HL-60 (cell line): ENCODE measurements around the gene AMOT.

Experiments used
- DNase-seq, 2 experiments: peaks; one replicate each; pipeline ENCODE4 v3.0.0-alpha.2; 2010 to 2020; ENCODE audit warnings: low read depth in 1 of 2, low spot score in 1 of 2
- H3K27ac ChIP-seq: fragments of 250-450 bp; sonication (Bioruptor Pico); replicated peaks from 2 replicates; pipeline ENCODE4 v1.5.1; 2020; ENCODE audit warnings: mild to moderate bottlenecking, moderate library complexity
- H3K27me3 ChIP-seq: fragments of 250-450 bp; sonication (Bioruptor Pico); 2 replicates; pipeline ENCODE4 v1.5.1; 2021; ENCODE audit warnings: mild to moderate bottlenecking, moderate library complexity; ENCODE audit not compliant: insufficient read depth, poor library complexity, severe bottlenecking
- H3K4me3 ChIP-seq: replicated peaks from 2 replicates; pipeline ENCODE4 v1.5.1; 2011; ENCODE audit warnings: mild to moderate bottlenecking, control low read depth, low read length; ENCODE audit not compliant: insufficient read depth
- CTCF ChIP-seq: IDR thresholded peaks from one replicate; pipeline ENCODE4 v1.5.1; 2011; ENCODE audit warnings: low read length, control low read depth, inconsistent platforms; ENCODE audit not compliant: insufficient read depth
- GABPA ChIP-seq: IDR thresholded peaks from 2 replicates; pipeline ENCODE4 v1.6.1; 2012; ENCODE audit warnings: low read depth
- POLR2AphosphoS5 ChIP-seq: IDR thresholded peaks from 2 replicates; pipeline ENCODE4 v1.6.1; 2012; ENCODE audit warnings: low read depth
- REST ChIP-seq: IDR thresholded peaks from 2 replicates; pipeline ENCODE4 v1.6.1; 2012; ENCODE audit warnings: low read depth; ENCODE audit not compliant: insufficient replicate concordance
- SPI1 ChIP-seq: IDR thresholded peaks from 2 replicates; pipeline ENCODE4 v1.6.1; 2012; ENCODE audit warnings: low read depth, mild to moderate bottlenecking, borderline replicate concordance

Gene AMOT

GRCh38 chrX:112874614-112875013 lies 34.0 kb upstream of the AMOT start:
- no peaks in the 10 kb centered on the region for H3K27me3 ChIP-seq
- no peak for DNase-seq
- no peak for TF ChIP-seq CTCF
- TF ChIP-seq GABPA: no peak
- no peak for TF ChIP-seq SPI1
- TF ChIP-seq POLR2AphosphoS5: no peak
- TF ChIP-seq REST: no peak
- H3K27ac ChIP-seq: no peak overlapping the region
- no peak overlapping the region for H3K4me3 ChIP-seq

GRCh38 chrX:112874175-112874574 lies 33.5 kb upstream of the AMOT start:
- Histone ChIP-seq H3K27me3 (no peaks in the 10 kb centered on the region), H3K27ac (no peak overlapping the region), H3K4me3 (no peak overlapping the region)
- DNase-seq: no peak
- TF ChIP-seq REST: no peak
- TF ChIP-seq SPI1: no peak
- TF ChIP-seq POLR2AphosphoS5: no peak
- no peak for TF ChIP-seq GABPA
- no peak for TF ChIP-seq CTCF

GRCh38 chrX:112868586-112868985 lies 28.0 kb upstream of the AMOT start:
- Histone ChIP-seq H3K27me3 (no peaks in the 10 kb centered on the region), H3K27ac (no peak overlapping the region), H3K4me3 (no peak overlapping the region)
- no peak for TF ChIP-seq SPI1
- no peak for TF ChIP-seq GABPA
- TF ChIP-seq REST: no peak
- no peak for TF ChIP-seq CTCF
- no peak for TF ChIP-seq POLR2AphosphoS5
- DNase-seq: no peak
